HL-60 (cell line): Measurements from ENCODE around the gene ANKS6.

Experiments
- CTCF ChIP-seq: IDR thresholded peaks from one replicate; pipeline ENCODE4 v1.5.1; 2011; ENCODE audit warnings: low read length, control low read depth, inconsistent platforms; ENCODE audit not compliant: insufficient read depth
- POLR2AphosphoS5 ChIP-seq: IDR thresholded peaks from 2 replicates; pipeline ENCODE4 v1.6.1; 2012; ENCODE audit warnings: low read depth
- REST ChIP-seq: IDR thresholded peaks from 2 replicates; pipeline ENCODE4 v1.6.1; 2012; ENCODE audit warnings: low read depth; ENCODE audit not compliant: insufficient replicate concordance

GRCh38 chr9:98787766-98788335, 8.5 kb downstream of the ANKS6 start:
- no peak for TF ChIP-seq CTCF
- TF ChIP-seq REST, result no peak
- TF ChIP-seq POLR2AphosphoS5, result no peak
